Activated CD4-positive, alpha-beta T cell treated with anti-CD3 and anti-CD28 coated beads, Interleukin-2, amount 10 ng/mL, durations not matched to agents 24 days and 14 days (primary cell): ENCODE results near the gene MMRN1. TPM values are rescaled to one million over a fixed set of nuclear protein-coding genes. Genes with fewer than 3 reads are reported as not detected.

Experiments used
- DNase-seq: peaks from one replicate; pipeline ENCODE4 v3.0.0; 2022
- H3K27ac Mint-ChIP-seq: one replicate; pipeline ENCODE4 v1.8.0; 2022; ENCODE audit warnings: mild to moderate bottlenecking, mixed read lengths
- H3K27me3 Mint-ChIP-seq: one replicate; pipeline ENCODE4 v1.8.0; 2022; ENCODE audit warnings: mixed read lengths
- H3K36me3 Mint-ChIP-seq: one replicate; pipeline ENCODE4 v1.8.0; 2022; ENCODE audit warnings: low read depth, mild to moderate bottlenecking, mixed read lengths
- H3K4me1 Mint-ChIP-seq: one replicate; pipeline ENCODE4 v1.8.0; 2021; ENCODE audit warnings: mixed read lengths
- H3K4me3 Mint-ChIP-seq: one replicate; pipeline ENCODE4 v1.8.0; 2022; ENCODE audit warnings: mild to moderate bottlenecking, moderate library complexity, mixed read lengths
- H3K9me3 Mint-ChIP-seq: one replicate; pipeline ENCODE4 v1.8.0; 2021; ENCODE audit warnings: mixed read lengths
- intact Hi-C: fragments of 100-400 bp; cut with micrococcal nuclease; formaldehyde crosslinking; loops from one replicate; pipeline ENCODE4 v1.15.1; 2023
- total RNA-seq: library from RNA; stranded (reverse); gene quantifications from 2 replicates; pipeline ENCODE4 v1.2.3, GENCODE V29; 2022

The MMRN1 gene
- total RNA-seq, 1 donor from 2014 or later, result not detected

DNA sequence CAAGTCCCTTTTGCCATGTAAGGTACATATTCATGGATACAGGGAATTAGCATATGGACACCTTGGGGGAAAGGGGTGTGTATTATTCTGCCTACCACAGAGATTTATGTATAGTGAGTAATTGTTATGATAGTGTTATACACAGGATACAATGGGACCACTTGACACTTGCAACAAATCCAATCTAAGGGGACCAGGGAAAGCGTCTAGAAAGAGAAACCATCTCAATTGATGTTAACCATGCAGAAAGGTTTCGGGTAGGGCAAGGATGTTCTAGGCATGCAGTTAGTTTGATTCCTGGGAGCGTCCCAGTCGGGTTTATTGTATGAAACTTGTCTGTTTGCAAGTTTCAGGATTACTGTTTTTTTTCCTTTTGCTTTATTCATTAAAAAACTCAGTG lies 34.2 kb downstream of the MMRN1 start:
- no peak for DNase-seq
- Mint-ChIP-seq H3K4me3 (no peak overlapping the region), H3K27me3 (no peaks in the 10 kb centered on the region), H3K9me3 (no peaks in the 10 kb centered on the region), H3K27ac (no peak overlapping the region), H3K36me3 (no peaks in the 10 kb centered on the region), H3K4me1 (peaks cover 12% of the 10 kb centered on the region)
- intact Hi-C loops, result no loop called here

DNA sequence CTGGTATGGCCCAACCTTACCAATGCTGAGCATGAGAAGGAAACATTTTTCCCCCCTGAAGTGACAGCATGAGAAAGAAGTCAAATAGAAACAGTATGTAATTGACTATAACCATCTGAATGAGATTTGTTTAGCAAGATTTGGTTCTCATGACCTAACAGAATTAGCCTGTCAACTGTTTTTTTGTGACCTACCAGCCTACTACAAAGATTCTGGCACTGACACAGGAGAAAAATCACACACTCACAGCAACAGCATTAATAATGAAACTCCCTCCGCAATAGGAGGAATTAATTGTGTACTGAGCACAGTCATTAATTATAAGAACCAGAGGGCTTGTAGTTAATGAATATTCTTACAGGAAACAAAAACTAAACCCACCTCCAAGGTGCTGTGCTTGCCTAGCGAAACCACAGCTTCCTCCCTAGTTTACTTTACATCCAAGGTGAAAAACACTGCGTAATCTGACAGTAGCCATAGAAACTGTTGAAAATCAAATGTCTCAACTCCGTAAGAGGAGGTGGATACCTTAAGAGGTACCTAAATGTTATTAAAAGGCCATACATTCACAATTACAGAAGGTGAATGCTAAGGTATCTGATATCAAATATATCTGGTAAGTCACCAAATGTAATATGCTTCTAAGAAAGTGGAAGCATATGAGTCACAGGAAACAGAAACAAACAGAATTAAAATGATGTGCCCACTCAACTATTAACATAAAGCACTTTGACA lies 34.9 kb downstream of the MMRN1 start:
- no peaks in the 10 kb centered on the region for H3K9me3 Mint-ChIP-seq
- H3K27me3 Mint-ChIP-seq, result no peaks in the 10 kb centered on the region
- intact Hi-C loops, result no loop called here
- DNase-seq, result peak; percentile 70
- peak overlapping the region; percentile 24 for H3K4me3 Mint-ChIP-seq
- H3K36me3 Mint-ChIP-seq, result no peaks in the 10 kb centered on the region
- no peak overlapping the region for H3K27ac Mint-ChIP-seq
- H3K4me1 Mint-ChIP-seq, result peaks cover 12% of the 10 kb centered on the region

- Mint-ChIP-seq H3K27ac (no peak overlapping the region), H3K4me1 (no peaks in the 10 kb centered on the region), H3K27me3 (peaks cover 4% of the 10 kb centered on the region), H3K36me3 (no peaks in the 10 kb centered on the region), H3K4me3 (no peak overlapping the region), H3K9me3 (no peaks in the 10 kb centered on the region)
- no peak for DNase-seq
- intact Hi-C loops, result no loop called here
Measured at GRCh38 chr4:89939546-89939945, 44.9 kb downstream of the MMRN1 start.

DNA sequence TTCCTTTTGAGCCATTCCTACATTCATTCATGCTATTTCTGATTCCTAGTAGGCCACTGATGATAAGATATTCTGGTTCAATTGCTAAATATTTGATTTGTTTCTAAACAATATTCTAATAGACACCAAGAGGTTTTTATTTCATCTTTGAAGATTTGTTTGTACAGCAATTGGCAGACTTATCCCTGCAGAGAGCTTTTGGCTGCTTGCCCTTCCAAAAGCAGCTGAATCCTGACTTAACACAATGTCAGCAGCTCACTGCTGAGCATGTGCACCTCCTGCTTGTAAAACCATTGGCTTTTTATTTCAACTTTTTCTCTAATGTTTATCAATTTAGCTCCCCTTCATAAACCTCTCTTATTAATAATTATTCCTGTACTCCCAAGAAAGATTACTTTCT lies 45.3 kb downstream of the MMRN1 start:
- Mint-ChIP-seq H3K36me3 (no peaks in the 10 kb centered on the region), H3K27ac (no peak overlapping the region), H3K27me3 (peaks cover 4% of the 10 kb centered on the region), H3K9me3 (no peaks in the 10 kb centered on the region), H3K4me1 (no peaks in the 10 kb centered on the region), H3K4me3 (no peak overlapping the region)
- intact Hi-C loops, result no loop called here
- no peak for DNase-seq

DNA sequence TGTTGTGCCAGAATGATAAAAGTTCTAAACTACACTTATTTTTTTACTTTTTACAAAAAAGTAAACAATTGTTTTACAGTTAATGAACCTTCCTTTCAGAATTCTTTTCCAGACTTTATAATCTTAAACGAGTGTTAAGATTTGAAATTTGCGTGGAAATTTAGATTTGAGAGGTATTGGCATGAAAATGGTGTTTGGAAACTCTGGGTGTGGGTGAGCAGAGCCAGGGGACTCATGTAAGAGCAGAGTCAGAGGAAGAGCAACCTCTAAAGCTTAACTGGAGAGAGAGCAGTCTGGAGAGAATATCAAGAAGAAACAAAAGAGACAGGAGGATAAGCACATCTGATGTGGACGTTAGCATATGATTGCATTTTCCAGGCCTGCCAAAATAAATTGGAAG lies 48.2 kb downstream of the MMRN1 start:
- Mint-ChIP-seq H3K27ac (no peak overlapping the region), H3K36me3 (no peaks in the 10 kb centered on the region), H3K4me1 (no peaks in the 10 kb centered on the region), H3K27me3 (peaks cover 4% of the 10 kb centered on the region), H3K9me3 (no peaks in the 10 kb centered on the region), H3K4me3 (no peak overlapping the region)
- no peak for DNase-seq
- intact Hi-C loops, result no loop called here

DNA sequence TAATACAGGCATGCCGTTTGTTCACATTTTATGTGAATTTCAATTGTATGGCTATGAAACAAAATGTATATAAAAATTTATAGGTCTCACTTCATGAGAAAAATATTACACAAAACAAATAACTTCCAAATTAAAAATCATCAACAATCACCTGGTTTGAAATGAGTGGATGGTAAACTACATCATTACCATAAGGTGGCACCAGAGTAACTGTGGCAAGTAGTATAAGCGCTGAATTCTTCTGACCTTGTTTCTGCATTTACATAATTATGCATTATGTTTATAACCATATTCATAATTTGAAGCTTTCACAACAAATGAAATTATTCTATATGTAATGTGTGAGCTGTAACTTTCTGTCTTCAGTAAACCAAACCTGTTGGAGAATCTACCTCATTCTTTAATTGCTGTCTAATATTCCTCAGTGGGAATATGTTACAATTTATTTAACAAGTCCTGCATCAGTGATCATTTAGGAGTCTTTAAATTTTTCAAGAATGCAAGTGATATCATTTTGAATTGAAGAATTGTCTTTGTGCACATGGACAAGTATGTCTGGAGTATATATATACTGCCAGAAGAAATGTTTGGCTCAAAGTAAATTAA lies 55.2 kb downstream of the MMRN1 start:
- Mint-ChIP-seq H3K27me3 (peaks cover 5% of the 10 kb centered on the region), H3K36me3 (no peaks in the 10 kb centered on the region), H3K27ac (no peak overlapping the region), H3K4me1 (no peaks in the 10 kb centered on the region), H3K4me3 (no peak overlapping the region), H3K9me3 (no peaks in the 10 kb centered on the region)
- intact Hi-C loops, result no loop called here
- no peak for DNase-seq

DNA sequence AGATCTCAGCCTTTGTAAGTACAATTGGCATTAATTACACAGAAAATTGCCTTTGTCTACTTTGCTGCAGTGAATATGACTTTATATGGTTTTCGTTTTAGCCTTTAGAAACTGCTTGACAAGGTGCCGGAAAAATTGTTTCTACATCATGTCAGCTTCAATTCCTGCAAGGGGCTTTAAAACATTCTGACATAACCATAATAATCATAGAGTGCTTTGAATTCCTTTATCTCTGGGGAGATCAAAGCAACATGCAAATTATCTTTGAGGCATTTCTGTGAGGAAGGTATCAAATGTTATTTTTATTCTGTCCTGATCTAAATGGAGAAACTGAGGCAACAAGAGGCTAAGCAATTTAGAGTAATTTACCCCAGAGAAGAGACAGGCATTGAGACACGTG lies 57.8 kb downstream of the MMRN1 start:
- H3K4me3 Mint-ChIP-seq, result no peak overlapping the region
- H3K9me3 Mint-ChIP-seq, result no peaks in the 10 kb centered on the region
- no peak for DNase-seq
- H3K27me3 Mint-ChIP-seq, result peaks cover 5% of the 10 kb centered on the region
- H3K36me3 Mint-ChIP-seq, result no peaks in the 10 kb centered on the region
- H3K4me1 Mint-ChIP-seq, result no peaks in the 10 kb centered on the region
- H3K27ac Mint-ChIP-seq, result no peak overlapping the region
- intact Hi-C loops, result no loop called here

DNA sequence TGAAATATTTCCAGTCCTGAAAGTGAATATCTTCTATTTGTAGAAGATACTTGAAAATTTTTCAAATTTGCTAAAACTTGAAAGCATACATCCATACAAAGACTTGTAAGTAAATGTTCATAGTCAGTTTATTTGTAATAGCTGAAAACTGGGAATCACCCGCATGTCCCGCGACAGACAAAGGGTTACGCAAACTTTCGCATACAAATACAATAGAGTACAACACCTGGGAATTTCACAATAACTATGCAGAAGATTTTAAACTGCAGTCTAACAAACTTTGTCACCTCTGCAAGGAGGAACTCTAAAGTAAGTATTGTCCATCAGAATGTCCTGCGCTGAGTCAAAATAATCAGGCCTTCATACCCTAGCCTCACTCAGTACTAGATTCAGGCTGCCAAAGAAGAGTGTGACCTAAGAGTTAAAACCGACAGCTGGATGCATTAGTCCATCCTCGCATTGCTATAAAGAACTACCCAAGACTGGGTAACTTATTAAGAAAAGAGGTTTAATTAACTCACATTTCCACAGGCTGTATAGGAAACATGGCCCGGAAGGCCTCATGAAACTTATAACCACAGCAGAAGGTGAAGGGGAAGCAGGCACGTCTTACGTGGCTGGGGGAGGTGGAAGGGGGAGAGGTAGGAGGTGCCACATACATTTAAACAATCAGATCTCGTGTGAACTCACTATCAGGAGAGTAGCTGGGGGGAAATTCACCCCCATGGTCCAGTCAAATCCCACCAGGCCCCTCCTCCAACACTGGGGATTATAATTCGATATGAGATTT lies 60.4 kb downstream of the MMRN1 start:
- Mint-ChIP-seq H3K27me3 (peaks cover 5% of the 10 kb centered on the region), H3K27ac (no peak overlapping the region), H3K9me3 (no peaks in the 10 kb centered on the region), H3K36me3 (no peaks in the 10 kb centered on the region), H3K4me3 (no peak overlapping the region), H3K4me1 (no peaks in the 10 kb centered on the region)
- DNase-seq, result no peak
- intact Hi-C loops, result no loop called here

DNA sequence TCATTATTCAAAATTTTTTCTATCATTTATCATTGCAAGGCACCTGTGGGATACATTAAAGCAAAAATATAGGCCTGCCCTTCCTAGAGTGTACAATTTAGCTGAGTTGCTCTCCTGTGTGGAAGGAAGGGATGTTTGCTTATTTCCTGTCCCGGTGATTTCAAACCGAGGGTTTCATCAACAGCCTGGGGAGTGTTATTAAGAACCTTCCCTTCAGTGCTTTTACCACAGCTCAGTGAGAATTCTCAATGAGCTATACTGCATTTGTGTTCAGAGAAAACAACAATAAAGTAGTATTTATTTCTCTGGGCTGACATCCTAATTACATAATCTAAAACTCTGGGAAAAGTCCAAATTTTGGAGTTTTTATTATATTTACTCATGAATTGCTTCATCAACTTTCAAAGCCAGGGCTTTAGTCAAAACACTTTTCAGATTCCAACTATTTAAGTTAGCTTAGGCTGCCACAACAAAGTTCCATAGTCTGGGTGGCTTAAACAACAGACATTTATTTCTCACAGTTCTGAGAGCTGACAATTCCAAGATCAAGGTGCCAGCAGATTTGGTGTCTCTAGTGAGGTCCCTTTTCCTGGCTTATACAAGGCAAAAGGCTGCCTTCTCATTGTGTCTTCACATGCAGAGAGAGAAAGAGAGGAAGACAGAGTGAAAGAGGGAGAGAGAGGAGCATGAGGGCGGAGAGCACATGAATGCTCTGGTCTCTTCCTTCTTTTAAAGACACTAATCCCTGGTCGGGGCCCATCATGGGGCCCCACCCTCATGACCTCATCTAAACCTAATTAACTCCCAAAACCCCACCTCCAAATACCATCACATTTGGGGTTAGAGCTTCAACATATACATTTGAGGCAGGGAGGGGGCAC lies 62.6 kb downstream of the MMRN1 start:
- no peaks in the 10 kb centered on the region for H3K36me3 Mint-ChIP-seq
- H3K4me3 Mint-ChIP-seq, result no peak overlapping the region
- H3K27me3 Mint-ChIP-seq, result peaks cover 3% of the 10 kb centered on the region
- no peaks in the 10 kb centered on the region for H3K9me3 Mint-ChIP-seq
- DNase-seq, result no peak
- no peak overlapping the region for H3K27ac Mint-ChIP-seq
- intact Hi-C loops, result no loop called here
- H3K4me1 Mint-ChIP-seq, result no peaks in the 10 kb centered on the region

DNA sequence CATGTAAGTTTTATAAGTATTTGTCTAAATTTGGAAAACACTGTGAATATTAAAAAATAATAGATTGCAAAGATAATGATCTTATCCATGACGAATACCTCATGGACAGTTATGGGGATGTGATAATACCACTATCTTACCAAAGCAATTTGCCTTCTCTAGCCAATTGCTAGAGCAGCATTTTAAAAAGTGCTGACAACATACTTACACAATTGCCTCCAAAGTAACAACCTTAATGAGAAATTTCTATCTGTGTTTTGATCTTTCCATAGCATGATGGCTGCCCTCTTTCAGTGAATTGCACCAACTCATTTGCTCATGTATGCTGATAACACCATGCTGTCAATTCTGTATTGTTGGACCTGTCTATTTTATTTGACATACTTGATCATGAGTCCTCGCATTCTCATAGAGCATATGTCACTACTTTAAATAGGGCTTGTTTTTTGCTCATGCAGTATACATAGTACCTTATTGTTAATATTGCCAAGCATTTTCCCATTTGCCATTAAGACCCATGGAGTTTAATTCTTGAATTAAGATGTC lies 87.2 kb downstream of the MMRN1 start:
- H3K4me3 Mint-ChIP-seq, result no peak overlapping the region
- H3K9me3 Mint-ChIP-seq, result no peaks in the 10 kb centered on the region
- no peak for DNase-seq
- no peaks in the 10 kb centered on the region for H3K4me1 Mint-ChIP-seq
- H3K36me3 Mint-ChIP-seq, result no peaks in the 10 kb centered on the region
- no peaks in the 10 kb centered on the region for H3K27me3 Mint-ChIP-seq
- no peak overlapping the region for H3K27ac Mint-ChIP-seq
- intact Hi-C loops, result no loop called here

DNA sequence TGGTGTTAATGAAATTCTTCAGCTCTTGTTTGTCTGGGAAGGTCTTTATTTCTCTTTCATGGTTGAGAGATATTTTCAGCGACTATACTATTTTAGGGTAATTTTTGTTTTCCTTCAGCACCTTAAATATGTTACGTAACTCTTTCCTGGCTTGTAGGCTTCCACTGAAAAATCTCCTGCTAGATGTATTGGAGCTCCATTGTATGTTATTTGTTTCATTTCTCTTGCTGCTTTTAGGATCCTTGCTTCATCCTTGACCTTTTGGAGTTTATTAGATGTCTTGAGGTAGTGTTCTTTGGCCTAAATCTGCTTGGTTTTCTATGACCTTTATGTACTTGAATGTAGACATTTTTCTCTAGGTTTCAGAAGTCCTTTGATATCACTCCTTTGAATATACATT lies 93.6 kb downstream of the MMRN1 start:
- Mint-ChIP-seq H3K27ac (no peak overlapping the region), H3K27me3 (no peaks in the 10 kb centered on the region), H3K4me1 (no peaks in the 10 kb centered on the region), H3K9me3 (no peaks in the 10 kb centered on the region), H3K36me3 (no peaks in the 10 kb centered on the region), H3K4me3 (no peak overlapping the region)
- no peak for DNase-seq
- intact Hi-C loops, result no loop called here

DNA sequence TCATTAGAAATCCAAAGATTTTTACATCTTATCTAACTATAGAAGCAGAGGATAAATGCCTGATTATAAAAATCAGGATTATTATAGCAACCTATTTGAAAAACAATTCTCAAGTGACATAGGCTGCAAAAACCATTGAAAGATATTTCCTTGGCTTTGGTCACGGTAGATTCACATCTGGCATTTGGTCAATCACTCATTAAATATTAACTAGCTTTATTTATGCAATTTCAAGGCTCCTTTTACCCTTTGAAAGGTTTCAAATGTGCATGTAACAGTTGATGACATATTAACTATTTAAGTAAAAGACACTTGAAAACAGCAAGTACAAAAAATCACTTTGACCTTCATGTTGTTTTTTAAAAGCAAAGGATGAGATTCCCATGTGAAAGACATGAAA lies 98.1 kb downstream of the MMRN1 start:
- intact Hi-C loops, result no loop called here
- Mint-ChIP-seq H3K27me3 (no peaks in the 10 kb centered on the region), H3K27ac (no peak overlapping the region), H3K9me3 (no peaks in the 10 kb centered on the region), H3K36me3 (no peaks in the 10 kb centered on the region), H3K4me3 (no peak overlapping the region), H3K4me1 (no peaks in the 10 kb centered on the region)
- DNase-seq, result no peak

DNA sequence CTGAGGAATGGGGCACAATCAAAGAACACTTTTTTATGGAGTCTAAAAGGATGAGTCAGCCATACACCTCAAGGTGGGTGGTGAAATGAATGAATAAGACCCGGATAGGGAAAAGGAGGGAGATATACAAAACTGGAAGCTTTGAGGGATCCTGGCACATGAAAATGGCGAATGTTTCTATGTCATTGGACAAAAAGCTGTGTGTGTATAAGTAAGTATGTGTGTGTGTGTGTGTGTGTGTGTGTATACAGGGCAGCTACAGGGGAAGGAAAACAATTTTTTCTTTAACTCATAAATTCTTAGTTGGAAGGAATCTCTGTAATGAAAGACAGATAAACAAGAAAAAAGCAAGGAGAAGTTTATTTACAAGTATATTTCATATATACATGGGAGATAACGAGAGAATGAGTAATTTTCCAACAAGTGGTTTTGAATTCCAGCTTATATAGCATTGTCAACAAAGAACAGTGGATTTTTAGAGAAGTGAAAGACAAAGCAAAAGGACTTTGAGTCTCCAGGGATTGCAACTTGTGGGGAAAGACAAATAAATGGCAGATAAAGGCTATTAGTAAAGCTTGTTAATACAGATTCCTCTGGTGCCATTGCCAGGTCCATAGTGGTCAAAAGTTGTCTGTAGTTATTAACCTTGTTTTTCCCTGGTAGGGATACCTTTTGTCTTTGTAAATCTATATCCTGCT lies 99.7 kb downstream of the MMRN1 start:
- DNase-seq, result no peak
- intact Hi-C loops, result no loop called here
- Mint-ChIP-seq H3K27me3 (no peaks in the 10 kb centered on the region), H3K4me3 (no peak overlapping the region), H3K36me3 (no peaks in the 10 kb centered on the region), H3K9me3 (no peaks in the 10 kb centered on the region), H3K4me1 (no peaks in the 10 kb centered on the region), H3K27ac (no peak overlapping the region)
